ENCODE measurements around the gene SNX1.
"Not testable (repeated sequence)": the region's sequence is repeated elsewhere in the genome, so short reads cannot be mapped to it uniquely, and the experiment has no call there.

The SNX1 gene

DNA sequence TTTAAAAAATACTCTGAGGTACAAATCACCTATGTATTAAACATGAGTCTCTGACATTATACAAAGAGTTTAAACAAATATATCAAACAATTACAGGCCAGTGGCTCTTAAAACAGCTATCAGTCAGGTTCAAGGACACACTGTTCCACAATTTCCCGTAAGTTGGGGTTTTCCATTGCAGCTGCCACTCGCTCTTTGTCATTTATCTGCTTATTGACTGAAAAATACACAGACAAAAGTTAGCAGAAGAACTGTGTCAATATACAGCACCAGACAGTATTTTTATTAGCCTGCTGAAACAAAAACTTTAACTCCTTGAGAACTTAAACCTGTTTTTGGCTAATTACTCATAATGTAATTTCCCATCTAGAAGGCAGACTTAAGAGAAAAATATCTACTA lies 23.0 kb upstream of the SNX1 start:
- TF ChIP-seq, protein P1, sequence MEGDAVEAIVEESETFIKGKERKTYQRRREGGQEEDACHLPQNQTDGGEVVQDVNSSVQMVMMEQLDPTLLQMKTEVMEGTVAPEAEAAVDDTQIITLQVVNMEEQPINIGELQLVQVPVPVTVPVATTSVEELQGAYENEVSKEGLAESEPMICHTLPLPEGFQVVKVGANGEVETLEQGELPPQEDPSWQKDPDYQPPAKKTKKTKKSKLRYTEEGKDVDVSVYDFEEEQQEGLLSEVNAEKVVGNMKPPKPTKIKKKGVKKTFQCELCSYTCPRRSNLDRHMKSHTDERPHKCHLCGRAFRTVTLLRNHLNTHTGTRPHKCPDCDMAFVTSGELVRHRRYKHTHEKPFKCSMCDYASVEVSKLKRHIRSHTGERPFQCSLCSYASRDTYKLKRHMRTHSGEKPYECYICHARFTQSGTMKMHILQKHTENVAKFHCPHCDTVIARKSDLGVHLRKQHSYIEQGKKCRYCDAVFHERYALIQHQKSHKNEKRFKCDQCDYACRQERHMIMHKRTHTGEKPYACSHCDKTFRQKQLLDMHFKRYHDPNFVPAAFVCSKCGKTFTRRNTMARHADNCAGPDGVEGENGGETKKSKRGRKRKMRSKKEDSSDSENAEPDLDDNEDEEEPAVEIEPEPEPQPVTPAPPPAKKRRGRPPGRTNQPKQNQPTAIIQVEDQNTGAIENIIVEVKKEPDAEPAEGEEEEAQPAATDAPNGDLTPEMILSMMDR (IDR thresholded peaks at IDR 0.05; ENCODE audit: insufficient read depth, low read length, missing control alignments) = no peak
- ChIA-PET POLR2A (no interaction called here), CTCF (interaction anchor here (1.8 to 4.7 kb wide), 3 partner anchors 26 to 320 kb away, joined by 4 to 26 read pairs (median 5); partner anchors contain the start of gene DAPK2)
- DNase-seq (ENCODE audit: low read depth, low spot score) = no peak
- H3K4me3 ChIP-seq (ENCODE audit: low read depth, low read length) = no peak overlapping the region

DNA sequence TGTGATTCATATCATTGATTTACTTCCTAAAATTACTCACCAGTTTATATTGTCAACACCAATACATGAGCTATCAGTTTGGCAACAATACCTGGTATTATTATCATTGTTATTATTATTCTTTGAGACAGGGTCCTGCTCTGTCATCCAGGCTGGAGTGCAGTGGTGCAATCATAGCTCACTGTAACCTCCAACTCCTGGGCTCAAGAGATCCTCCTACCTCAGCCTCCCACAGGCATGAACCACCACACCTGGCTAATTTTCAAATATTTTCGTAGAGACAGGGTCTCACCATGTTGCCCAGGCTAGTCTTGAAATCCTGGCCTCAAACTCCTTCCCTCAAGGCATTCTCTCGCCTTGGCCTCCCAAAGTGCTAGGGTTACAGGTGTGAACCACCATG lies 22.3 kb upstream of the SNX1 start:
- H3K4me3 ChIP-seq (ENCODE audit: low read depth, low read length); DNase-seq (ENCODE audit: low read depth, low spot score); POLR2A ChIA-PET: not testable (repeated sequence)
- CTCF ChIA-PET = interaction anchor here (1.3 to 4.7 kb wide), 4 partner anchors 18 to 463 kb away, joined by 3 to 26 read pairs (median 4); no protein-coding TSS in a partner anchor

DNA sequence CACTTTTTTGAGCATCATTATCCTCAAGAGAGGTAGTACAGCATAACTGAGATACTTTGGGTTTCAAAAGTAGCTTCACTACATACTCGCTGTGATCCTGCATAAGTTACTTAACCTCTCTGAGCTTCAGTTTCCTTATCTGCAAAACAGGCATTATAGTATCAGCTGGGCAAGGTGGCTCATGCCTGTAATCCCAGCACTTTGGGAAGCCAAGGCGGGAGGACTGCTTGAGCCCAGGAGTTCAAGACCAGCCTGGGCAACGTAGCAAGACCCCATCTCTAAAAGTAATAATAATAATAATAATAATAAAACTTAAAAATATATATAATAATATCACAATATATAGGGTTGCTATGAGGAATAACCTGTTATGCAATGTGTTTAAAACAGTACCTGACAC lies 13.0 kb upstream of the SNX1 start:
- POLR2A ChIA-PET = no interaction called here
- CTCF ChIA-PET = interaction anchor here (1.1 to 1.8 kb wide), 2 partner anchors 11 to 36 kb away, joined by 4 to 5 read pairs; no protein-coding TSS in a partner anchor
- no peak overlapping the region for H3K4me3 ChIP-seq (ENCODE audit: low read depth, low read length)
- no peak for DNase-seq (ENCODE audit: low read depth, low spot score)
- TF ChIP-seq, protein P1 (IDR thresholded peaks at IDR 0.05; ENCODE audit: insufficient read depth, low read length, missing control alignments) = no peak

DNA sequence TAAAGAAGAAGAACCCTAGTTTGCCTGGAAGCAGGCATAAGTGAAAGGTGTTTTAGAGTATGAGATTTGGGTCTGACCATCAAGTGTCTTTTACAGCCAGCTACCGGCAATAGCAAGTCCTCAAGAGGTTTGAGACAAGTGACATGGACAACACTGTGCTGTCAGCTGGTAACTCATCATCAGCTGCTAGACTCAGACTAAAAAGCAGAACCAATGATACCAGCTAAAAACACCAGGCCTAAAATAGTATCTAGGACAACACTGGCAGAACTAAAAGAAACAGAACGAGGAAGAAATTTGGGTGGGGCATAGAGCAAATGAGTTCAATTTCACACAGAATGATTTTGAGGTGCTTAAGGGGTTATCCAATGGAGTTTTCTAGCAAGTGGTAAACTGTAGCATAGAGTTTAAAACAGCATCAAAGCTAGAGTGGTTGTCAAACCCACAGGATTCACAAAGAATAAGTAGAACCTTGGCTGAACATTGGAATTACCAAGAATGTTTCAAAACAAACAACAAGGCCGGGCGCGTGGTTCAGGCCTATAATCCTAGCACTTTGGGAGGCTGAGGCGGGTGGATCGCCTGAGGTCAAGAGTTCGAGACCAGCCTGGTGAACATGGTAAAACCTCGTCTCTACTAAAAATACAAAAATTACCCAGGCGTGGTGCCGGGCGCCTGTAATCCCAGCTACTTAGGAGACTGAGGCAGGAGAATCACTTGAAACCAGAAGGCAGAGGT lies 6.1 kb upstream of the SNX1 start:
- no peak for DNase-seq (ENCODE audit: low read depth, low spot score)
- H3K4me3 ChIP-seq (ENCODE audit: low read depth, low read length) = no peak overlapping the region
- CTCF ChIA-PET = interaction anchor here (0.9 to 1.5 kb wide), 4 partner anchors 19 to 338 kb away, joined by 3 to 4 read pairs (median 3); no protein-coding TSS in a partner anchor
- POLR2A ChIA-PET = no interaction called here
- TF ChIP-seq, protein P1 (IDR thresholded peaks at IDR 0.05; ENCODE audit: insufficient read depth, low read length, missing control alignments) = no peak

DNA sequence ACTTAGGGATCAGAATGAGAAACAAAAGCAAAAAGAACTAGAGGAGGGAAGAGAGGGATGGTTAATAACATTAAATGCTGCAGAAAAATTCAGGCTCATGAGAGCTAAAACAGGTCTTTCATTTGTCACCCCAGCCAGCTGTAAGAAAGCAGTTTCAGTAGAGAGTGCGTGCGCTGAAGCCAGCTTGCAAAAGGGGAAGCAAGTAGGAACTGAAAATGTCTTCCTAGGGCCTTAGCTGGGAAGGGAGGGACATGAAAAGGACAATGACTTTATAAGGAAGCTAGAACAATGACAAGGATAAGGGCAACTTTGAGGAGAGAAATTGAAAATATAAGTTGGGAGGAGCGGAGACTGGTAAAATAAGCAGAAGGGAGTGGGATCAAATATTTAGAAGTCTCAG lies 5.3 kb upstream of the SNX1 start:
- ChIA-PET POLR2A (no interaction called here), CTCF (interaction anchor here (1.0 to 1.3 kb wide), 4 partner anchors 16 to 338 kb away, joined by 3 read pairs; no protein-coding TSS in a partner anchor)
- TF ChIP-seq, protein P1 (IDR thresholded peaks at IDR 0.05; ENCODE audit: insufficient read depth, low read length, missing control alignments) = no peak
- no peak for DNase-seq (ENCODE audit: low read depth, low spot score)
- no peak overlapping the region for H3K4me3 ChIP-seq (ENCODE audit: low read depth, low read length)

DNA sequence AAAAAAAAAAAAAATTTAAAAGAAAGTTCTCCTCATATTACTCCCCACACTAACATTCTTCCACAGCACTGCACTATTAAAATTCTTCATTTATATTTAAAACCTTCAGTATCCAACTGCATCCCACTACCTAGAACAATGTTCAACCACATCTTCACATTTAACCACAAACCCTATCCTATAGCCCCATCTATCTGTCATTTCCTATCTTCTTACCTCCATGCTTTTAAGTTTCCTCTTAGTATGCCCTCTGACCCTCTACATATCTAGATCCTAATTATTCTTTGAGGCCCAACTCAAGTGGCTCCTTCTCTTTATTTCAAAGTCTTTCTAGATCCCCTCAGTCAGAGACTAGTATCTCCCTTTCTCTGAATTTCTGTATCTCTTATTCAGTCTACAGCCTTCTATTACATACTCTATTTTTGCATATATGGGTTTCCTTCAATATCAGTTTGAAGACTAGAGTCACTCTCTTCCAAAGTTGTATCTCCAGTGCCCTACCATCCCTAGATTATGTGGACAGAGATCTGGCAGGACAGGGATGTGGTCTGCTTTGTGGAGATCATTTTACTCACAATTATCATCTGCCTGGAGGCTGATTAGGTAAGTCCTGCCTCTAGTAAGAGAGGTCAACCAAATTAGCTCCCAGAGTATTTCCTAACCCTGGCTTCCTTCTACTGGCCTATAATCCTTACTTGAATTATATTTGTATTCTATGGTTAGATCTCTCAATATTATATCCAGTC lies 3.5 kb upstream of the SNX1 start:
- CTCF ChIA-PET = interaction anchor here (1.0 to 1.5 kb wide), 2 partner anchors 147 to 482 kb away, joined by 3 to 4 read pairs; no protein-coding TSS in a partner anchor
- peak overlapping the region; percentile 79 for H3K4me3 ChIP-seq (ENCODE audit: low read depth, low read length)
- DNase-seq (ENCODE audit: low read depth, low spot score) = no peak
- TF ChIP-seq, protein P1 (IDR thresholded peaks at IDR 0.05; ENCODE audit: insufficient read depth, low read length, missing control alignments) = no peak
- POLR2A ChIA-PET = no interaction called here
